ENCODE results near the gene PRKN.

Gene PRKN

DNA sequence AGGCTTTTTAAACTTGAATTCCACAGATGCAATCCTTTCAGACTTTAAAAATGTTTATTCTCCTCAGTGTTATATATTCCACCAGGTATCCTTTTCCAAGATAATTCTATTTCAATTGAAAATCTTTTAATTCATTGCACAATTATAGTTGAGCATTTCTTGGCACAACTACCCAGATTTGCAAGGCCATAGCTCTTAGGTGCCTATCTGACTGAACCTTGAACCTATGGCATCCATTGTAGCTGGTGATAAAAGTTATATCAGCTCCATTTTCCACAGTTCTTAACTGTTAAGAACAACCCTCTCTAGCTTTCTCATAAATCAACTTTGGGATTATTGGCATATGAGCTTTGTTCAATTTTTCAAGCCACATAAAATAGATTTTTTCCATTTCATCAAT lies 42.6 kb upstream of the PRKN start:
- Histone ChIP-seq H3K4me1 (ENCODE audit: insufficient read depth, poor library complexity, severe bottlenecking) (no peaks in the 10 kb centered on the region), H3K27me3 (ENCODE audit: insufficient read depth, poor library complexity, severe bottlenecking) (no peaks in the 10 kb centered on the region), H3K27ac (ENCODE audit: poor library complexity, severe bottlenecking) (no peak overlapping the region), H3K4me3 (ENCODE audit: severe bottlenecking) (no peak overlapping the region), H3K36me3 (ENCODE audit: low read depth) (no peaks in the 10 kb centered on the region), H3K9me3 (ENCODE audit: severe bottlenecking) (no peaks in the 10 kb centered on the region)
- ATAC-seq (ENCODE audit: low read depth) (no peak), DNase-seq (ENCODE audit: low spot score) (no peak)
- no peak for TF ChIP-seq CTCF (IDR thresholded peaks at IDR 0.05; ENCODE audit: poor library complexity, severe bottlenecking)

- Histone ChIP-seq H3K36me3 (ENCODE audit: low read depth) (no peaks in the 10 kb centered on the region), H3K27ac (ENCODE audit: poor library complexity, severe bottlenecking) (no peak overlapping the region), H3K27me3 (ENCODE audit: insufficient read depth, poor library complexity, severe bottlenecking) (no peaks in the 10 kb centered on the region), H3K4me3 (ENCODE audit: severe bottlenecking) (no peak overlapping the region), H3K9me3 (ENCODE audit: severe bottlenecking) (peaks cover 2% of the 10 kb centered on the region), H3K4me1 (ENCODE audit: insufficient read depth, poor library complexity, severe bottlenecking) (peaks cover 14% of the 10 kb centered on the region)
- TF ChIP-seq CTCF (IDR thresholded peaks at IDR 0.05; ENCODE audit: poor library complexity, severe bottlenecking) = no peak
- DNase-seq (ENCODE audit: low spot score) (no peak), ATAC-seq (ENCODE audit: low read depth) (no peak)
Measured at GRCh38 chr6:162753775-162754174, 26.2 kb upstream of the PRKN start.

DNA sequence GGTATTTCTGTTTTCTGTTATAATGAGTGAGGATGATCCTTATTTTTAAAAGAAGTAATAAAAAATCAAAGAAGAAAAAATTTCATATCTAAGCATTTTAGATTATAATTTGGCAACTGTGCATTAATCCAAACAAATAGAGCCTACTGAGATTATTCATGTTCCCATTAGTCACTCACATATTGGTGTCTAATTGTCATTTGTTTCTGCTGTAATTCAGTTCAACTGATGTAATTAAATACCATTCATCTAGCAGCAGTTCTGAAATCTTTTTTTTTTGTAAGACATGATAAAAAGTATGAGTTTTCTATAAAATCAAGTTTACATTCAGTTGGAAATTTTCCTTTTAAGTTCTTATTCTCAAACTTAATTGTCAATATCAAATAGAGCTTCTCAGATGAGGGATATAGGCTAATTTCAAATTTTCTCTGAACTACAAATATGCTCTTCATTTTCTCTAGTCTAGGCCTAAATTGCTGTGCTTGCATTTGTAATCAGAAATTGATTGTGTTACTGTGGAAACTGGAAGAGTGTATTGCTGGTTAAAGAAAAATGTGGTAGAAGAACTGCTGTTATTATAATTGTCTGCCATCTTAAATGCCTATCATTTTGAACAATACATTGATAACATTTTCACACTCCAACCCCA lies 23.8 kb upstream of the PRKN start:
- peak overlapping the region; percentile 30 for H3K27ac ChIP-seq (ENCODE audit: poor library complexity, severe bottlenecking)
- no peaks in the 10 kb centered on the region for H3K9me3 ChIP-seq (ENCODE audit: severe bottlenecking)
- H3K36me3 ChIP-seq (ENCODE audit: low read depth) = no peaks in the 10 kb centered on the region
- no peak for TF ChIP-seq CTCF (IDR thresholded peaks at IDR 0.05; ENCODE audit: poor library complexity, severe bottlenecking)
- no peak for DNase-seq (ENCODE audit: low spot score)
- peaks cover 14% of the 10 kb centered on the region for H3K4me1 ChIP-seq (ENCODE audit: insufficient read depth, poor library complexity, severe bottlenecking)
- no peaks in the 10 kb centered on the region for H3K27me3 ChIP-seq (ENCODE audit: insufficient read depth, poor library complexity, severe bottlenecking)
- no peak overlapping the region for H3K4me3 ChIP-seq (ENCODE audit: severe bottlenecking)
- no peak for ATAC-seq (ENCODE audit: low read depth)

DNA sequence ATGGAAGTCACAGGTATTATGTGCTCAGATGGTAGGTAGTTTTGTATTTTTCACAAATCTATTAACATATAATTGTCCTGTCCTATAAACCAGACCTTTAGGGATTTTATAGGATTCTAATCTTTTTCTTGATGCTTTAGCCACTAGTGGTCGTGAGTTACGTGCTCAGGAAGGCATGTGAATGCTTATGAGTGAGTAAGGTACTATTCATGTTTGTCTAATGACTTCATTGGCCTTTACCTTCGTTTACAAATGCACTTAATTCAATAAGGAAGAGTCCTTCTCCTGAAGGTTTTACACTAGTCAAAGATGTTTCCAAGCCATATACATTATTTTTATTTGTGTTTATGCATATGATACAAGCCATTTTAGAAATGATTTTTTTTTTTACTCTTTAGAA lies 23.2 kb upstream of the PRKN start:
- Histone ChIP-seq H3K27ac (ENCODE audit: poor library complexity, severe bottlenecking) (peak overlapping the region; percentile 30), H3K27me3 (ENCODE audit: insufficient read depth, poor library complexity, severe bottlenecking) (no peaks in the 10 kb centered on the region), H3K4me1 (ENCODE audit: insufficient read depth, poor library complexity, severe bottlenecking) (peaks cover 14% of the 10 kb centered on the region), H3K4me3 (ENCODE audit: severe bottlenecking) (no peak overlapping the region), H3K9me3 (ENCODE audit: severe bottlenecking) (no peaks in the 10 kb centered on the region), H3K36me3 (ENCODE audit: low read depth) (no peaks in the 10 kb centered on the region)
- DNase-seq (ENCODE audit: low spot score) = no peak
- TF ChIP-seq CTCF (IDR thresholded peaks at IDR 0.05; ENCODE audit: poor library complexity, severe bottlenecking) = peak; percentile 39
- peak; percentile 99 for ATAC-seq (ENCODE audit: low read depth)

GRCh38 chr6:162736961-162737360 lies 9.4 kb upstream of the PRKN start:
- peak; percentile 33 for TF ChIP-seq CTCF (IDR thresholded peaks at IDR 0.05; ENCODE audit: poor library complexity, severe bottlenecking)
- H3K36me3 ChIP-seq (ENCODE audit: low read depth) = no peaks in the 10 kb centered on the region
- H3K4me3 ChIP-seq (ENCODE audit: severe bottlenecking) = no peak overlapping the region
- H3K27ac ChIP-seq (ENCODE audit: poor library complexity, severe bottlenecking) = no peak overlapping the region
- no peak for ATAC-seq (ENCODE audit: low read depth)
- H3K4me1 ChIP-seq (ENCODE audit: insufficient read depth, poor library complexity, severe bottlenecking) = no peaks in the 10 kb centered on the region
- no peak for DNase-seq (ENCODE audit: low spot score)
- no peaks in the 10 kb centered on the region for H3K27me3 ChIP-seq (ENCODE audit: insufficient read depth, poor library complexity, severe bottlenecking)
- no peaks in the 10 kb centered on the region for H3K9me3 ChIP-seq (ENCODE audit: severe bottlenecking)
